HepG2 (cell line): ENCODE measurements around the gene ENTPD5. TPM values are rescaled to one million over a fixed set of nuclear protein-coding genes. Genes with fewer than 3 reads are reported as not detected.
A peak's percentile ranks its signal among the peaks of the same experiment; 100 is the strongest.

Experiments used
- AHR ChIP-seq: IDR thresholded peaks from 2 replicates; pipeline ENCODE4 v1.6.1; 2018; ENCODE audit warnings: missing genetic modification reagents, missing compliant biosample characterization
- GATA4 ChIP-seq: sonication (generic); IDR thresholded peaks from 2 replicates; pipeline ENCODE4 v1.6.1; 2016; ENCODE audit warnings: antibody characterized with exemption, low read depth, borderline replicate concordance
- HDAC1 ChIP-seq: sonication (generic); formaldehyde crosslinking; IDR thresholded peaks from 2 replicates; pipeline ENCODE4 v1.5.1; 2020; ENCODE audit warnings: mild to moderate bottlenecking, missing genetic modification reagents
- KAT7 ChIP-seq: IDR thresholded peaks from 2 replicates; pipeline ENCODE4 v1.6.1; 2018; ENCODE audit warnings: borderline replicate concordance, missing compliant biosample characterization
- MYNN ChIP-seq: sonication (generic); formaldehyde crosslinking; IDR thresholded peaks from 2 replicates; pipeline ENCODE4 v1.4.0; 2020; ENCODE audit warnings: mild to moderate bottlenecking, low read depth, missing genetic modification reagents
- PCBP1 ChIP-seq: fragments of 200-400 bp; formaldehyde crosslinking; IDR thresholded peaks from 2 replicates; pipeline ENCODE4 v1.6.1; 2017; ENCODE audit warnings: mild to moderate bottlenecking, low read depth, low read length, borderline replicate concordance
- POGZ ChIP-seq: sonication (generic); formaldehyde crosslinking; IDR thresholded peaks from 2 replicates; pipeline ENCODE4 v1.4.0; 2020; ENCODE audit warnings: mild to moderate bottlenecking, missing genetic modification reagents
- RBAK ChIP-seq: sonication (generic); formaldehyde crosslinking; IDR thresholded peaks from 2 replicates; pipeline ENCODE4 v1.5.1; 2020; ENCODE audit warnings: mild to moderate bottlenecking, missing genetic modification reagents
- SIX4 ChIP-seq: sonication (generic); formaldehyde crosslinking; IDR thresholded peaks from 2 replicates; pipeline ENCODE4 v1.4.0; 2020; ENCODE audit warnings: missing genetic modification reagents
- ZKSCAN5 ChIP-seq: sonication (generic); formaldehyde crosslinking; IDR thresholded peaks from 2 replicates; pipeline ENCODE4 v1.5.1; 2020; ENCODE audit warnings: mild to moderate bottlenecking, missing genetic modification reagents
- ZMAT3 ChIP-seq: sonication (generic); formaldehyde crosslinking; conservative IDR thresholded peaks from 2 replicates; pipeline ENCODE4 v1.7.0; 2021; ENCODE audit warnings: missing genetic modification reagents
- ZNF75D ChIP-seq: sonication (generic); formaldehyde crosslinking; IDR thresholded peaks from 2 replicates; pipeline ENCODE4 v1.8.1; 2023; ENCODE audit warnings: missing genetic modification reagents, mild to moderate bottlenecking, borderline replicate concordance
- ZNF878 ChIP-seq: sonication (generic); formaldehyde crosslinking; IDR thresholded peaks from 2 replicates; pipeline ENCODE4 v1.8.1; 2023; ENCODE audit warnings: mild to moderate bottlenecking, missing genetic modification reagents, moderate library complexity
- polyA plus RNA-seq, 8 experiments: library from polyadenylated mRNA; depleted of rRNA in 3 of 8; stranded (reverse) in 7 of 8; unstranded in 1 of 8; fragments of >200 nt; fragmentation: Illumina TruSeq in 4 of 8; extraction: Trizol in 4 of 8; gene quantifications; 2 replicates each; pipeline versions ENCODE4 v1.2.1 to v1.2.3, GENCODE V29; 2011 to 2016; ENCODE audit warnings: low read depth in 4 of 8, missing spikeins in 1 of 8, mixed read lengths in 1 of 8; ENCODE audit not compliant: insufficient read depth in 1 of 8
- total RNA-seq, 5 experiments: library from RNA; depleted of rRNA; stranded (reverse); fragments of >200 nt; fragmentation: Illumina TruSeq; extraction: Trizol; gene quantifications; 2 replicates each; pipeline ENCODE4 v1.2.3, GENCODE V29; 2016; ENCODE audit warnings: low read depth in 1 of 5
- TF ChIP-seq, protein P1 (sequence below): sonication (generic); formaldehyde crosslinking; IDR thresholded peaks from 2 replicates; pipeline ENCODE4 v1.4.0; 2020; ENCODE audit warnings: missing genetic modification reagents
- TF ChIP-seq, protein P2 (sequence below): sonication (generic); formaldehyde crosslinking; IDR thresholded peaks from 2 replicates; pipeline ENCODE4 v1.4.0; 2020; ENCODE audit warnings: missing genetic modification reagents
- TF ChIP-seq, protein P3 (sequence below): IDR thresholded peaks from 2 replicates; pipeline ENCODE4 v1.6.1; 2018; ENCODE audit warnings: missing genetic modification reagents, mild to moderate bottlenecking, missing compliant biosample characterization
- TF ChIP-seq, protein P4 (sequence below): sonication (generic); formaldehyde crosslinking; IDR thresholded peaks from 2 replicates; pipeline ENCODE4 v1.4.0; 2020; ENCODE audit warnings: missing genetic modification reagents, mild to moderate bottlenecking, borderline replicate concordance
- TF ChIP-seq, protein P5 (sequence below): sonication (generic); formaldehyde crosslinking; IDR thresholded peaks from 2 replicates; pipeline ENCODE4 v1.9.0; 2021; ENCODE audit warnings: missing genetic modification reagents, borderline replicate concordance
- TF ChIP-seq, protein P6 (sequence below): sonication (generic); formaldehyde crosslinking; IDR thresholded peaks from 2 replicates; pipeline ENCODE4 v1.5.0; 2020; ENCODE audit warnings: missing genetic modification reagents, mild to moderate bottlenecking, borderline replicate concordance

The ENTPD5 gene
- total and polyA plus RNA-seq, 2 of the 13 experiments (the other 11 are each of a cell fraction or from before 2014, with no cell fraction given): 33.8 to 43.3 TPM

DNA sequence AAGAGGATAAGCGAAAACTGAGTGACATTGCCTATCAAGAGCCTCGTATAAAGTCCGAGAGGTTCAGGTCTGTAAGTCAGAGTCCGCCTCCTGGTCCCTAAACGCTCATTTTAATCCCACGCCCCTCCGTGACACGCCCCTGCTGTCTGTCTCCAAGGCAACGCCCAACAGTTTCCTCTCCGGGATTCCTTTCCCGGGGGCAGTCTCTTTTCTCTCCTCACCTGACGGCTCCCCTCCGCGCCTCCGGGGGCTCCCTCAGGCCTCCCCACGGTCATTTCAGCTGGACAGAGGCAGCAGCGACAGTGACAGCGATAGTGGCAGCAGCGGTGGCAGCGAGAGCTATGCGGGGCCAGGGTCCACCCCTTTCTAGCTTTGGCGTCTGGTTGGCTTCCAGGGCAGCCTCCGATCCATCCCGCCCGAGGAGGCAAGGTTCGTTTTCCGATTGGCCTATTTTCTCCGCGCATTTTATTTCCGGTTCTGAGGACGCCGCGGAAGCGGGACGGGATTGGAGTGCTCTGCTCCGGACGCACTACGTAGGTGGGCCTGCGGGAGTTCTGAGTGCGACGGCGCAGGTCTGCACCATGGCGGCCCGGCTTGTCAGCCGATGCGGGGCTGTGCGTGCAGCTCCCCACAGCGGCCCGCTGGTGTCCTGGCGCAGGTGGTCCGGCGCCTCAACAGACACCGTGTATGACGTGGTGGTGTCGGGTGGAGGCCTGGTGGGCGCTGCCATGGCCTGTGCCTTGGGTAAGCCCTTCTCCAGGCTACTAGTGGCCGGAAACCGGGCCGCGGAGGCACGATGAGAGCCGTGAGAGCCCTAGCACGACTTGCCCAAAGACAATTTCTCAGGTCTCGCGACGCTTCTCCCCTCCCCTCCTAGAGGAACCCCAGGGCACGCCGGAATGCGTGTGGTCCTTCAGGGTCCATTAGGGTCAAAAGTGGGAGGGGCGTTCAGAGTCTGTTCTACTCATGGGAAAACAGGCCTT is 69.0 kb downstream of the ENTPD5 start, which contains the start of the genes COQ6 and FAM161B (continued):
- no peak for TF ChIP-seq GATA4
- TF ChIP-seq KAT7: no peak
- peak; percentile 64; the same call in 1 of the 2 replicates for TF ChIP-seq PCBP1
- no peak for TF ChIP-seq ZNF878 (CRISPR knock-in tag)
- TF ChIP-seq POGZ: peak; percentile 57; the same call in 1 of the 2 replicates
- peak; percentile 93 for TF ChIP-seq ZMAT3 (CRISPR knock-in tag)
- no peak for TF ChIP-seq RBAK (CRISPR knock-in tag)
- TF ChIP-seq, protein P1, sequence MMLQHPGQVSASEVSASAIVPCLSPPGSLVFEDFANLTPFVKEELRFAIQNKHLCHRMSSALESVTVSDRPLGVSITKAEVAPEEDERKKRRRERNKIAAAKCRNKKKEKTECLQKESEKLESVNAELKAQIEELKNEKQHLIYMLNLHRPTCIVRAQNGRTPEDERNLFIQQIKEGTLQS: no peak
- TF ChIP-seq, protein P2, sequence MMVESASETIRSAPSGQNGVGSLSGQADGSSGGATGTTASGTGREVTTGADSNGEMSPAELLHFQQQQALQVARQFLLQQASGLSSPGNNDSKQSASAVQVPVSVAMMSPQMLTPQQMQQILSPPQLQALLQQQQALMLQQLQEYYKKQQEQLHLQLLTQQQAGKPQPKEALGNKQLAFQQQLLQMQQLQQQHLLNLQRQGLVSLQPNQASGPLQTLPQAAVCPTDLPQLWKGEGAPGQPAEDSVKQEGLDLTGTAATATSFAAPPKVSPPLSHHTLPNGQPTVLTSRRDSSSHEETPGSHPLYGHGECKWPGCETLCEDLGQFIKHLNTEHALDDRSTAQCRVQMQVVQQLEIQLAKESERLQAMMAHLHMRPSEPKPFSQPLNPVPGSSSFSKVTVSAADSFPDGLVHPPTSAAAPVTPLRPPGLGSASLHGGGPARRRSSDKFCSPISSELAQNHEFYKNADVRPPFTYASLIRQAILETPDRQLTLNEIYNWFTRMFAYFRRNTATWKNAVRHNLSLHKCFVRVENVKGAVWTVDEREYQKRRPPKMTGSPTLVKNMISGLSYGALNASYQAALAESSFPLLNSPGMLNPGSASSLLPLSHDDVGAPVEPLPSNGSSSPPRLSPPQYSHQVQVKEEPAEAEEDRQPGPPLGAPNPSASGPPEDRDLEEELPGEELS (CRISPR knock-in tag): no peak
- TF ChIP-seq, protein P3, sequence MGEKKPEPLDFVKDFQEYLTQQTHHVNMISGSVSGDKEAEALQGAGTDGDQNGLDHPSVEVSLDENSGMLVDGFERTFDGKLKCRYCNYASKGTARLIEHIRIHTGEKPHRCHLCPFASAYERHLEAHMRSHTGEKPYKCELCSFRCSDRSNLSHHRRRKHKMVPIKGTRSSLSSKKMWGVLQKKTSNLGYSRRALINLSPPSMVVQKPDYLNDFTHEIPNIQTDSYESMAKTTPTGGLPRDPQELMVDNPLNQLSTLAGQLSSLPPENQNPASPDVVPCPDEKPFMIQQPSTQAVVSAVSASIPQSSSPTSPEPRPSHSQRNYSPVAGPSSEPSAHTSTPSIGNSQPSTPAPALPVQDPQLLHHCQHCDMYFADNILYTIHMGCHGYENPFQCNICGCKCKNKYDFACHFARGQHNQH (CRISPR knock-in tag): peak; percentile 43; the same call in 1 of the 2 replicates
- TF ChIP-seq SIX4 (CRISPR knock-in tag): no peak
- TF ChIP-seq HDAC1 (CRISPR knock-in tag): peak; percentile 98
- TF ChIP-seq ZNF75D (CRISPR knock-in tag): no peak
- TF ChIP-seq, protein P4, sequence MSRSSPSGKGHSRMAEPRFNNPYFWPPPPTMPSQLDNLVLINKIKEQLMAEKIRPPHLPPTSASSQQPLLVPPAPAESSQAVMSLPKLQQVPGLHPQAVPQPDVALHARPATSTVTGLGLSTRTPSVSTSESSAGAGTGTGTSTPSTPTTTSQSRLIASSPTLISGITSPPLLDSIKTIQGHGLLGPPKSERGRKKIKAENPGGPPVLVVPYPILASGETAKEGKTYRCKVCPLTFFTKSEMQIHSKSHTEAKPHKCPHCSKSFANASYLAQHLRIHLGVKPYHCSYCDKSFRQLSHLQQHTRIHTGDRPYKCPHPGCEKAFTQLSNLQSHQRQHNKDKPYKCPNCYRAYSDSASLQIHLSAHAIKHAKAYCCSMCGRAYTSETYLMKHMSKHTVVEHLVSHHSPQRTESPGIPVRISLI (CRISPR knock-in tag): 0 out of 2 replicates have a peak, but pooled peaks have one; percentile 46
- no peak for TF ChIP-seq ZKSCAN5 (CRISPR knock-in tag)
- no peak for TF ChIP-seq MYNN
- TF ChIP-seq AHR (CRISPR knock-in tag): no peak; the same call in 1 of the 2 replicates
- TF ChIP-seq, protein P5, sequence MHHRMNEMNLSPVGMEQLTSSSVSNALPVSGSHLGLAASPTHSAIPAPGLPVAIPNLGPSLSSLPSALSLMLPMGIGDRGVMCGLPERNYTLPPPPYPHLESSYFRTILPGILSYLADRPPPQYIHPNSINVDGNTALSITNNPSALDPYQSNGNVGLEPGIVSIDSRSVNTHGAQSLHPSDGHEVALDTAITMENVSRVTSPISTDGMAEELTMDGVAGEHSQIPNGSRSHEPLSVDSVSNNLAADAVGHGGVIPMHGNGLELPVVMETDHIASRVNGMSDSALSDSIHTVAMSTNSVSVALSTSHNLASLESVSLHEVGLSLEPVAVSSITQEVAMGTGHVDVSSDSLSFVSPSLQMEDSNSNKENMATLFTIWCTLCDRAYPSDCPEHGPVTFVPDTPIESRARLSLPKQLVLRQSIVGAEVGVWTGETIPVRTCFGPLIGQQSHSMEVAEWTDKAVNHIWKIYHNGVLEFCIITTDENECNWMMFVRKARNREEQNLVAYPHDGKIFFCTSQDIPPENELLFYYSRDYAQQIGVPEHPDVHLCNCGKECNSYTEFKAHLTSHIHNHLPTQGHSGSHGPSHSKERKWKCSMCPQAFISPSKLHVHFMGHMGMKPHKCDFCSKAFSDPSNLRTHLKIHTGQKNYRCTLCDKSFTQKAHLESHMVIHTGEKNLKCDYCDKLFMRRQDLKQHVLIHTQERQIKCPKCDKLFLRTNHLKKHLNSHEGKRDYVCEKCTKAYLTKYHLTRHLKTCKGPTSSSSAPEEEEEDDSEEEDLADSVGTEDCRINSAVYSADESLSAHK: no peak
- TF ChIP-seq, protein P6, sequence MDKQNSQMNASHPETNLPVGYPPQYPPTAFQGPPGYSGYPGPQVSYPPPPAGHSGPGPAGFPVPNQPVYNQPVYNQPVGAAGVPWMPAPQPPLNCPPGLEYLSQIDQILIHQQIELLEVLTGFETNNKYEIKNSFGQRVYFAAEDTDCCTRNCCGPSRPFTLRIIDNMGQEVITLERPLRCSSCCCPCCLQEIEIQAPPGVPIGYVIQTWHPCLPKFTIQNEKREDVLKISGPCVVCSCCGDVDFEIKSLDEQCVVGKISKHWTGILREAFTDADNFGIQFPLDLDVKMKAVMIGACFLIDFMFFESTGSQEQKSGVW (CRISPR knock-in tag): no peak; the same call in 1 of the 2 replicates
